ENCODE measurements around the gene SCO2. TPM values are rescaled to one million over a fixed set of nuclear protein-coding genes. Genes with fewer than 3 reads are reported as not detected.
A peak's percentile ranks its signal among the peaks of the same experiment; 100 is the strongest.

SCO2 gene
- total RNA-seq, 4 donors from 2014 or later, result 3.5 to 3.9 TPM; not detected in 2

GRCh38 chr22:50502096-50502495 lies 23.3 kb downstream of the SCO2 start:
- H3K9me3 ChIP-seq, result no peaks in the 10 kb centered on the region
- H3K27me3 ChIP-seq, result no peaks in the 10 kb centered on the region
- intact Hi-C loops (cut with DNase I; ENCODE audit: low total_unique reads), result loop anchor here (10.0 kb wide), 1 partner anchor 227 kb away; the partner anchor contains the start of gene MAPK11
- H3K4me1 ChIP-seq, result peaks cover 3 to 13% of the 10 kb centered on the region in 2 donors
- no peaks in the 10 kb centered on the region for H3K36me3 ChIP-seq
- no peak overlapping the region for H3K4me3 ChIP-seq
- no peak overlapping the region for H3K27ac ChIP-seq
- TF ChIP-seq POLR2A (IDR thresholded peaks at IDR 0.05) (no peak), CTCF (IDR thresholded peaks at IDR 0.05) (no peak)
- DNase-seq, result no peak

GRCh38 chr22:50500452-50500851 lies 24.9 kb downstream of the SCO2 start:
- no peak for DNase-seq
- TF ChIP-seq POLR2A (IDR thresholded peaks at IDR 0.05) (no peak), CTCF (IDR thresholded peaks at IDR 0.05) (no peak)
- H3K36me3 ChIP-seq, result no peaks in the 10 kb centered on the region
- no peak overlapping the region for H3K27ac ChIP-seq
- H3K9me3 ChIP-seq, result no peaks in the 10 kb centered on the region
- H3K27me3 ChIP-seq, result no peaks in the 10 kb centered on the region
- intact Hi-C loops (cut with DNase I; ENCODE audit: low total_unique reads), result loop anchor here (10.0 kb wide), 1 partner anchor 226 kb away; the partner anchor contains the start of gene MAPK11
- H3K4me3 ChIP-seq, result no peak overlapping the region
- H3K4me1 ChIP-seq, result no peaks in the 10 kb centered on the region

- intact Hi-C loops (cut with DNase I; ENCODE audit: low total_unique reads), result no loop called here
- Histone ChIP-seq H3K27me3 (no peaks in the 10 kb centered on the region), H3K36me3 (no peaks in the 10 kb centered on the region), H3K9me3 (no peaks in the 10 kb centered on the region), H3K27ac (no peak overlapping the region), H3K4me3 (no peak overlapping the region), H3K4me1 (no peaks in the 10 kb centered on the region)
- TF ChIP-seq CTCF (IDR thresholded peaks at IDR 0.05) (peak; percentile 24 to 50 (median 34)), POLR2A (IDR thresholded peaks at IDR 0.05) (no peak)
- no peak for DNase-seq
Observed at GRCh38 chr22:50498322-50498890, 27.0 kb downstream of the SCO2 start.

- DNase-seq, result no peak
- no peaks in the 10 kb centered on the region for H3K9me3 ChIP-seq
- H3K27ac ChIP-seq, result no peak overlapping the region
- H3K4me1 ChIP-seq, result no peaks in the 10 kb centered on the region
- no peak overlapping the region for H3K4me3 ChIP-seq
- no peaks in the 10 kb centered on the region for H3K36me3 ChIP-seq
- no peaks in the 10 kb centered on the region for H3K27me3 ChIP-seq
- intact Hi-C loops (cut with DNase I; ENCODE audit: low total_unique reads), result no loop called here
- TF ChIP-seq CTCF (IDR thresholded peaks at IDR 0.05) (no peak), POLR2A (IDR thresholded peaks at IDR 0.05) (no peak)
Observed at GRCh38 chr22:50497093-50497492, 28.3 kb downstream of the SCO2 start.

GRCh38 chr22:50490531-50491308 lies 34.7 kb downstream of the SCO2 start:
- Histone ChIP-seq H3K27me3 (no peaks in the 10 kb centered on the region), H3K36me3 (no peaks in the 10 kb centered on the region), H3K4me3 (no peak overlapping the region), H3K4me1 (no peaks in the 10 kb centered on the region), H3K9me3 (no peaks in the 10 kb centered on the region), H3K27ac (no peak overlapping the region)
- DNase-seq, result no peak
- no peak for TF ChIP-seq CTCF (IDR thresholded peaks at IDR 0.05)
- intact Hi-C loops (cut with DNase I; ENCODE audit: low total_unique reads), result no loop called here
